Measurements from ENCODE around the gene ABHD14A.

DNA sequence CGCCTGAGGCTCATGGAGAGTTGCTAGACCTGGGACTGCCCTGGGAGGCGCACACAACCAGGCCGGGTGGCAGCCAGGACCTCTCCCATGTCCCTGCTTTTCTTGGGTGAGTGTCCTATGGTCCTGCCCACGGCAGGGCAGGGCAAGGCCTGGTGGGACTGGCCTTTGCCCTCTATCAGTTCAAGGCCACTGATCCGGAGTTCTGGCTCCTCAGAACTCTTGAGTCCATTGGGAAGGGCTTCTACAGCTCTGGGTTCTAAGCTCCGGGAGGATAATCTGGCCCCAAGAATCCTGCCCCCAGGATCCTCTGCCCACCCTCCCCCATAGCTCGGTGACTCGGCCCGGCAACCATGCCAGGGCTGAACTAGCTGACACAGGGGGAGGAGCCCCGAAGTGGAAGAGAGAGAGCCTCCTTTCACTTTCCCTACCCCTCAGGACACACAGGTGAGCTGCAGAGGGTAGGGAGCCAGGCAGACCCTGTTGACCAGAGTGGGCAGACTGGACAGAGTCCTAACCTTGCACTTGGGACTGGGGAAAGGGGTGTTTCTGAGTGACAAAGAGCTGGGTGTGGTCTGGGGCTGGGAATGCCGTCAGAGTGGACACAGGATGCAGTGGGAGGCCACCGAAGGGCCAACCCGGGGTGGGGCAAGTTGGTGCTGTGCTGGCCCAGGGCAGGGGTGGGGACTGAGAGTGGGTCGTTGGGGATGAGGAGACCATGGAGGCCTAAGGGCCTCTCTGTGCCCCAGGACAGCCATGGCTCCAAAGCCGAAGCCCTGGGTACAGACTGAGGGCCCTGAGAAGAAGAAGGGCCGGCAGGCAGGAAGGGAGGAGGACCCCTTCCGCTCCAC lies 32.0 kb upstream of the ABHD14A start:
- TF ChIP-seq, protein P1, sequence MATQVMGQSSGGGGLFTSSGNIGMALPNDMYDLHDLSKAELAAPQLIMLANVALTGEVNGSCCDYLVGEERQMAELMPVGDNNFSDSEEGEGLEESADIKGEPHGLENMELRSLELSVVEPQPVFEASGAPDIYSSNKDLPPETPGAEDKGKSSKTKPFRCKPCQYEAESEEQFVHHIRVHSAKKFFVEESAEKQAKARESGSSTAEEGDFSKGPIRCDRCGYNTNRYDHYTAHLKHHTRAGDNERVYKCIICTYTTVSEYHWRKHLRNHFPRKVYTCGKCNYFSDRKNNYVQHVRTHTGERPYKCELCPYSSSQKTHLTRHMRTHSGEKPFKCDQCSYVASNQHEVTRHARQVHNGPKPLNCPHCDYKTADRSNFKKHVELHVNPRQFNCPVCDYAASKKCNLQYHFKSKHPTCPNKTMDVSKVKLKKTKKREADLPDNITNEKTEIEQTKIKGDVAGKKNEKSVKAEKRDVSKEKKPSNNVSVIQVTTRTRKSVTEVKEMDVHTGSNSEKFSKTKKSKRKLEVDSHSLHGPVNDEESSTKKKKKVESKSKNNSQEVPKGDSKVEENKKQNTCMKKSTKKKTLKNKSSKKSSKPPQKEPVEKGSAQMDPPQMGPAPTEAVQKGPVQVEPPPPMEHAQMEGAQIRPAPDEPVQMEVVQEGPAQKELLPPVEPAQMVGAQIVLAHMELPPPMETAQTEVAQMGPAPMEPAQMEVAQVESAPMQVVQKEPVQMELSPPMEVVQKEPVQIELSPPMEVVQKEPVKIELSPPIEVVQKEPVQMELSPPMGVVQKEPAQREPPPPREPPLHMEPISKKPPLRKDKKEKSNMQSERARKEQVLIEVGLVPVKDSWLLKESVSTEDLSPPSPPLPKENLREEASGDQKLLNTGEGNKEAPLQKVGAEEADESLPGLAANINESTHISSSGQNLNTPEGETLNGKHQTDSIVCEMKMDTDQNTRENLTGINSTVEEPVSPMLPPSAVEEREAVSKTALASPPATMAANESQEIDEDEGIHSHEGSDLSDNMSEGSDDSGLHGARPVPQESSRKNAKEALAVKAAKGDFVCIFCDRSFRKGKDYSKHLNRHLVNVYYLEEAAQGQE (IDR thresholded peaks at IDR 0.05; ENCODE audit: low read depth), result no peak
- TF ChIP-seq YY1 (IDR thresholded peaks at IDR 0.05; ENCODE audit: low read depth), result no peak
- no peak for TF ChIP-seq RAD21 (IDR thresholded peaks at IDR 0.05; ENCODE audit: low read depth)
- peak; percentile 7; the same call in 1 of the 2 replicates for TF ChIP-seq TCF12 (IDR thresholded peaks at IDR 0.05; ENCODE audit: low read depth)
- TF ChIP-seq ZBTB7A (IDR thresholded peaks at IDR 0.05; ENCODE audit: low read depth), result no peak
- no peak for TF ChIP-seq CEBPB (IDR thresholded peaks at IDR 0.05)
- TF ChIP-seq CREB1 (IDR thresholded peaks at IDR 0.05; ENCODE audit: low read depth), result no peak
- TF ChIP-seq, protein P2, sequence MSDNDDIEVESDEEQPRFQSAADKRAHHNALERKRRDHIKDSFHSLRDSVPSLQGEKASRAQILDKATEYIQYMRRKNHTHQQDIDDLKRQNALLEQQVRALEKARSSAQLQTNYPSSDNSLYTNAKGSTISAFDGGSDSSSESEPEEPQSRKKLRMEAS (IDR thresholded peaks at IDR 0.05), result no peak
- TF ChIP-seq EP300 (IDR thresholded peaks at IDR 0.05; ENCODE audit: borderline replicate concordance), result no peak
- no peak for TF ChIP-seq EGR1 (IDR thresholded peaks at IDR 0.05)
- no peak for TF ChIP-seq TAF1 (IDR thresholded peaks at IDR 0.05; ENCODE audit: low read depth)
- no peak for TF ChIP-seq TEAD4 (IDR thresholded peaks at IDR 0.05)
- no peak for TF ChIP-seq FOXM1 (IDR thresholded peaks at IDR 0.05; ENCODE audit: borderline replicate concordance, low read depth)
- TF ChIP-seq, protein P3, sequence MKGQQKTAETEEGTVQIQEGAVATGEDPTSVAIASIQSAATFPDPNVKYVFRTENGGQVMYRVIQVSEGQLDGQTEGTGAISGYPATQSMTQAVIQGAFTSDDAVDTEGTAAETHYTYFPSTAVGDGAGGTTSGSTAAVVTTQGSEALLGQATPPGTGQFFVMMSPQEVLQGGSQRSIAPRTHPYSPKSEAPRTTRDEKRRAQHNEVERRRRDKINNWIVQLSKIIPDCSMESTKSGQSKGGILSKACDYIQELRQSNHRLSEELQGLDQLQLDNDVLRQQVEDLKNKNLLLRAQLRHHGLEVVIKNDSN (IDR thresholded peaks at IDR 0.05), result no peak
